MM.1S (cell line): ENCODE results near the gene GREB1.

Experiments used
- CTCF ChIP-seq: fragments of 300-600 bp; sonication (generic); IDR thresholded peaks from 2 replicates; pipeline ENCODE4 v1.5.1; 2016; ENCODE audit warnings: antibody characterized with exemption, low read length, mixed read lengths
- EZH2 ChIP-seq: fragments of 300-600 bp; sonication (generic); optimal IDR thresholded peaks from 2 replicates; pipeline ENCODE3; 2017; ENCODE audit warnings: low read depth, mild to moderate bottlenecking, antibody characterized with exemption, low read length, mixed read lengths

GRCh38 chr2:11515490-11515981 is 18.3 kb upstream of the GREB1 start:
- no peak for TF ChIP-seq EZH2
- TF ChIP-seq CTCF: no peak
